HG03571 (cell line): ENCODE data around the gene USH1C.

Source experiments
- ATAC-seq: cut with Tn5 transposase; IDR thresholded peaks from one replicate; pipeline ENCODE4 v1.9.1; 2021; ENCODE audit not compliant: unreplicated experiment

USH1C gene

DNA sequence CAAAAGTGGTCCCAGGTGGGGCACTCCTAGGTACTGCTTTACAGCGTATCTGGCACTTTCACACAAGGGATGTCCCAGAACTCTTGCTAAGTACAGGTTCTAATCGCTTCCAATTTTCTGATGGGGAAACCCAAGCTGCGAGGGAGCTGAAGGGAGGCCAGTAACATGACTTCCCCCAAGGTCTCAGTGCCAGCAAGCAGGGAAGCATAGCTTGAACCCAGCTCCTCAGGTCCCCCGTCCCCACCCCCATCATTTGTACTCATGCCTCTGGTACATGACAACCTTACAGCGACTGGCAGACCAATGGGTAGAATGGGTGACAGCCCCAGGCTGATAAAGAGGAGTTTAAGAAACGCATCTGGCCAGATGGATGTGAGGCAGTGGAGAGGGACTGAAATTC, 66.9 kb downstream of the USH1C start:
- ATAC-seq = no peak

DNA sequence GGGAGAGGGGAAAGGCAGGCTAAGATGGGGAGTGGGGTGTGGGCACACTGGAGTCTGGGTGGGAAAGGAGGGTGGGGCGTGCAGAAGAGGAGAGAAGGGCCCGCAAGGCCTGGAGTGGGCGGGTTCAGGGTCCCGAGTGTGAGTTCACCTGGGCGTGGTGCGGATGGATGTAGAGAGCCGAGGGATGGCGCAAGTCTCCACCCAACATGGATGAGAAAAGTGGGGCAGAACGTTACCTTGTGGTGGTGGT, 67.2 kb downstream of the USH1C start:
- ATAC-seq = no peak

DNA sequence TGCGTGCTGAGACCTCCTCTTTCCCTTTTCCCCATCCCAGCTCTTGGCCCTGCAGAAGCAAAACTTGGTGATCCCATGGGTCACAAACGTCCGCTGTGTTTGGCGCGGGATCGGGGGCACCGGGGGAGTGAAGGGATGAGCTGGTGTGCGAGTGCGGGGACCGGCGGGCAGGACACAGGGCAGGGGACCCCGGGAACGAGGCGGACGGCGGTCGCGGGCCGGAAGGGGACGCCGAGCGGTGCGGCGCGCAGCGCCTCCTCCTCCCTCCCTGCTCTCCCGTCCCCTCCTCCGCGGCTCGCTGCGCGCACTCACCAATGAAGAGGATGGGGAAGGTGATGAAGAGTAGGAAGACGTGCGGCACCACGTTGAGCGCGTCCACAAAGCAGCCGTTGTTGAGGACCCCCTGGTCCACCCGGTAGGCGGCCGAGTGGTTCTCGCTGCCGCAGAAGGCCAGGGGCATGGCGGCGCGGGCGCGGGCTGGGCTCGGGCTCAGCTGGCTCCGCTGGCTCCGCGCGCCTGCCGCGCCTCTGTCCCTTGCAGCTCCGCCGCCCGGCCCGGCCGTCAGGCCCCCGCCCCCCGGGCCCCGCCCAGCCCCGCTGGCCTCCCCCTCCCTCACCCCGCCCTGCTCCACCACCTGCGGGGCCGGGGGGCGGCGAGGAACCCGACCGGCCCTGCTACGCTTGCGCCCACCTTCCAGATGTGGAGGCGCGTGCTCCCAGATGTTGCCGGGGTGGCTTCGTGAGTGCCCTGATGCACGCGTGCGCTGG, 67.7 kb downstream of the USH1C start, which contains the start of gene ABCC8:
TSS of gene ABCC8 (minus strand) at position 529 of the 767 bp plus-strand sequence. CDS start at position 460, 69 bp downstream.
- ATAC-seq = no peak

DNA sequence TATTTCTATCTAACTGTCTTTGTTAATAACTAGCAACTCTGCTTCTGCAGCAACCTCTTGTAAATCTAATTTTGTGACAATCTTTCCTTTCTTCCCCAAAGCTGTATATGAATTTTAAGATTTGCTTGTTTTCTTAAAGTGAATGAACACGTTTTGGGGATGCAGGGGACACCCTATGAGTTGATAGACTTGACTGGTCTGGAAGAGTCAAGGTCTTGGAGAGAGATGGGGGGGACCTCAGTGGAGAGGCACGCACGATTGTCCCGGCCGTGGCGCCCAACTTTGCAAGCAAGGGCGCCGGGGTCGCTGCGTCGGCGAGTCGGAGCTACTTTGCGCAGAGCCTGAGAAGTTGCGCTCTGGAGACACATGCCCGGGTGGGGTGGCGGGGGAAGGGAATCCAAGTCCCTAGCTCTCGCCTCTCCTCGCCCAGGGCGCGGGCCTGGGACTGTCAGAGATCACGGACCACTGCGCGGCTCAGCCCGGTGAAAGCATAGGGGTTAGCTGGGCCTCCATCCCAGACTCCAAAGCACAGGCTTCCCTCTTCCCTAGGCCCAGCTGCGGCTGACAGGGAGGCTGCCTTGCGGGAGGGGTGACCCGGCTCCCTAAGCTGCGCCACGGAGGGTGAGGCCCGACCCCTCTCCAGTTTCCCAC, 68.4 kb downstream of the USH1C start:
- no peak for ATAC-seq

DNA sequence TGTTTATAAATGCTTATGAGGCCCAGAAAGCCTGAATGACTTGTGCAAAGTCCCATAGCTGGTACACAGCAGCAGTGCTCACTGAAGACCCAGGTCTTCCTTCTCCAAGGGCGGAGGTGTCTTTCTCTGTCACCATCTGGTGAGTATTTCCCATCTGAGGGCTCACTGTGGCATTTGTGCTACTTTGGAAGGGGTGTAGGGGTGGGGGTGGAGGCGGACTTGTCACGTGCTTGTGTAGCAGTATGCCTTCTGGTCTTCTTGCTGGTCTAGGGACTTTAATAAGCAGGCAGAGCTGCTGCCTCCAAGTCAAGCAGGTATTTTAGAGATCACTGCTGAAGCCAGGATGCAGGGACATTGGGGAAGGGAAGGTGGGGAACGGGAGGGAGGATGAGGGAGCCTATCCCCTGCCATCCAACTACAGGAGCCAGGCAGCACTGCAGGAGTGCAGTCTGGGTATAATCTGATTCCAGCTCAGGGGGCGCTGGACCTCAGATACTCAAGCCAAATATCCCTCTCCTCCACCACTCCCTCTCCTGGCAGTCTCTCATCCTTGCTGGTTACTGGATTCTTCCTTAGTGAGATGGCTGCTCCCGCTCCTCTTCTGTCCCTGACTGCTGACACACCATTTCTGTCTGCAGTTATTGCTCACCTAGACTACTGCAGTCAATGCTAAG, 71.0 kb downstream of the USH1C start:
- ATAC-seq = no peak

DNA sequence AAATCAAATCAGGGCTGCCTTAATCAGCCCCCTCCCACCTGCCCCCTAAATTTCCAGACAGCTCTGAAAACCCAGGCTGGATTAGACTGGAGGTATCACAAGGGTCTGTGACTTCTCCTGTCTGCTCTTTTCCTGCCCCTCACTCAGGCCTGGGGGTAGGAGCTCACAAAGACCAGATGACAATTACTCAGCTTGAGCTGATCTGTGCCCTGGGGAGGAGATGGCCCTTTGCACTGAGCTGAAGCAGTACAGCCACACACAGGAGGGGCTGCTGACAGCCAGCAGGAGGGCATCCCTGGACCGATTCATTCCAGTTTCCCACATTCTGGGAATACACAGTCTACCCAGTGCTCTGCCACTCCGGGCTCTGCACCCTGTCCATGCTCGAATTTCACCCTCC, 71.7 kb downstream of the USH1C start:
- no peak for ATAC-seq

DNA sequence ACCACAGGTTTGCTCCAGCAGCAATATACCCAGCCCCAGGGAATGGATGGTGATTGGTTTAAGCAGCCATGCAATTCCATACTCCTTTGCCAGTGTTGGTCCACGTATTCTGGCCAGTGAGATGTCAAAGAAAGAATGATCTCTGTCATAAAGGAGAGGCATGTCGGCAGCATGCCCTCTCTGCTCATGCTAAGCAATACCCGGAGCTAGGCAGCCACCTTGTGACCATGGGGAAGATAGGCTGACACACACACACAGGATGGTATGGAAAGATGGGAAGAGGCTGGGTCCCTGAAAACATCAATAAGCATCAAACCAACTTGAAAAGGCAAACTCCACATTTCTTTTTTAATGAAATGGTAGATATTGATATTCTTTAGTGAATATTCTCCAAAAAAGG, 72.7 kb downstream of the USH1C start:
- no peak for ATAC-seq

DNA sequence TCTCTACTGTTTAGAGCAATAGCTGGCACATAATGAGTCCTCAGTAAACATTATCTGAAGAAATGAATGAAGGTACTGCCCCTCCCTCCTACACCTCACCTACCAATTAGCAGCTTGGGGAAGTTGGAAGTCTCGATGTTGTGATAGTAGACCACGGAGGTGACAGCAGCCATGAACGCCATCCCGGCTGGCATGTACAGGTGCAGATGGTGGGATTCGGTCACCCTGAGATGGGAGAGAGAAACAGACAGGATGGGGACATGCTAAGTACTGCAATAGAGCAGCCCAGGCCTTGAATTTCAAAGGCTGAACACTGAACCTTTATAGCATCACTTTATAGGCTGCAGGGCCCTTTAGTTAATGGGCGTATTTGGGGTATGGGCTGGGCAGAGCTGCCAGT, 74.2 kb downstream of the USH1C start:
- no peak for ATAC-seq

DNA sequence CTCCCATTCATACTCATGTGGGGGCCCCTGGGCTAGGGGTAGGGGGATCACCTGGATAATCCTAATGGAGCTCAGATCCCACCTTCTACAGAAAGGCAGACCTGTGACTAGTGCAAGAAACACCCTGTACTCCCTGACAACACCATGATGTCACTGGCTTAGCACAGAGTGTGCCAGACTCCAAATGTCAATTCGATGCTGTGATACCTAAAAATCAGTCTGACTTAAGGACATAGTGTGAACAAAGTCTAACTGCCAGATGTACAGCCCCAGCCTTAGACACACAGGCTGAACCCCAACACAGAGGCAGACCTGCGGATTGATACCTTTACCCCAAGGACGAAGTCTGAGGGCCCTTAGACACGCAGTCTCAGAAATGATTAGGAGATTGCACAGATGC, 76.1 kb downstream of the USH1C start:
- ATAC-seq = no peak

DNA sequence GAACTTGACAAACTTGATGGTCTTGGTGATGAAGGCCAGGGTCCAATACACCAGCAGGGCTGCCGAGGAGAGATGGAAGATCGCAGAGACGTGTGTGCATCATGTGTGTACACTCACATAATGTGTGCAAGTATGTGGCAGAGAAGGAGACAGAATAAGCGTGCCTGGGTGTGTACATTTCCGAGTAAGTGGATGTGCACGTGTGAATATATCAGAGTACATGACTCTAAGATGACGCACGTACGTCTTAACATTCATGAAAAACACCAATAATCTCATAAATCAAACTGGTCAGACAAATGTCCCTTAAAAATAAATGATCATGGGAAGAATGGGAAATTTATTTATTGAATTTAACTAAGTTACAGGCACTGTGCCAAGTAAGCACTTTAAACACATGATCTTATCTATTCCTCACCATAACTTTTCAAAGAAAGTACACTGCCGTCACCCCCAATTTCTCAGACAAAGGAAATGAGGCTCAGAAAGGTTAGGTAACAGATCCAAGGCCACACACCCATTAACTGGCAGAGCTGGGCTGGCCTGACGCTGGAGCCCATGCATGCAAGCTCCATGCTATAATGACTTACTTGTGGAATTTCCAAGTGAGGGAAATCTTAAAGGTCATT, 80.6 kb downstream of the USH1C start:
- ATAC-seq = no peak

DNA sequence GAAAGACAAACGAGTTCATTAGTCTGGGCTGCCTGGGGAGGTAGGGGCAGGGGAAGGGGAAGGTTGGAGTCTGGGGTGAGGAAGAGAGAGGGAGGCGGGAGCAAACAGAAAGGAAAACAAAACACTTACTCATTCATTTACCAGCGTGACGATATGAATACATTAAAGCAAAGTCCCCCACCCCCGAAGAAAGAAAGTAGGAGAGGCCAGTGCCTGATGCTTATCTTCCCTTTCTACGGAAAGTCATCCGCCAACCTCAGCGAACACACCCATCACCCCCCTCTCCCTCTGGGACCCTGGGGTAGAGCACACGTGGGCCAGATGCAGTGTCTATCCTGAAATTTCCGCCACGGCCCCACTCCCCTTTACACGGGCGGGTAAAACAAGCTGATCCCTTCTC, 81.3 kb downstream of the USH1C start:
- ATAC-seq = no peak

DNA sequence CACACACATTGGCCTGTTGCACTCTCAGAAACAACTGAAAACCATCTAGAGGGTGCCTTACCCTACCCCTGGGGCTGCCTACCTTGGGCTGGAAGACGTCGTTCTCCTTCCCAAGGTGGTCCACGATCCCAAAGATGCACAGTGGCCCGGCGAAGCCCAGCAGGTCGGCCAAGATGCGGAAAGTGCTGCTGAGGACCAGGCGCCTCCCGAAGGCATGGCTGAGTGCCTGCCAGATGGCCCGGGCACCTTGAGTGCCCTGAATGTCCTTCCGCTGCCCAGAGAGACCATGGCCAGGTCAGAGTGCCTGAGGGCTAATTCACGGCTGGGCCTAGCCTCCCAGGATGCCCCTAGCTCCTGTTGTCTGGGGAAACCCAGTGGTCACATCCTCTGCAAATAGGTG, 83.8 kb downstream of the USH1C start:
- no peak for ATAC-seq

DNA sequence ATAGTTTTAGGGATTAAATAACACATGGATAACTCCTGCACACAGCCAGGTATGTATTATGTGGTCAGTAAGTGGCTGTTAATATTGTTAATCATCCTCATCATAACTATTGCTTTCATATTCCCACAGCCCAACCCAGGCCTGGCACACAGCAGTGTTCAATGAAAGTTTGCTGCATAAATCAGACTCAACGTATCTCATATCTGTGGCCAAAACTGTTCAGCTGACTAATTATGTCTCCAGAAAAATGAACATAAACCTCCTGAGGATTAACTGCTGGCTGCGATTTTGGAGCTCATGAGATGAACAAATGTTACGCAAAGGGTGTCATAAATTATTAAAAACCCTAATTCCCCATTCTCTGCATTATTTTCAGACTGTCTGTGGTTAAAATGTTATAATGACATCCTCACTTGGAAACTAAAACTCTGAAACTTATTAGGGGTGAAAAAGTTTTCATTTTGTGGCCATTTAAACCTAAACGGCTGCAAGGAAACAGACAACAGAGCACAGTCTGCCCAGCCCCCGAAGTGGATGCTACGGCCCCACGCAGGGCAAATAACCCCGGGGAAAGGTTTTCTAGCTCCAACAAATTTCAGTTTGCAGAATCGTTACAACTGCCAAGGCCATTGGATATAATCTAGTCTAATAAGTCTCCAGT, 84.8 kb downstream of the USH1C start:
- no peak for ATAC-seq

DNA sequence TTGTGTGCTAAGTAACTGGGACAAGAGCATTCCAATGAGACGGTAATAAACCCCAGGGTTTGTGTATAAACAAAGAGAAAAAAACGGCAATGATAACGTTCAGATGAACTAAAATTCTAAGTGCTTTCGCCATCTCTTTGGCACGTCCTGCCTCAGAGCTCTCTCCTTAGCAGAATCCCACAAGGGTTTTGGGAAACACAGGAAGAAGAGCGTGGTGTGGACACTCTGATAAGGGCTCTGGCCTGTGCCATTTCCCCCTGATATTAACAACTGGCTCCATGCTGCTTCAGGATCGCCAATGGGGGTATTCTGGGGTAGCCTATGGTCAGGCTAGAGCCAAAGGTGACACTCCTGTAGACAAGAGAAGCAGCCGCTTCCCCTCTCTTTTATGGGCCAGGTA, 85.9 kb downstream of the USH1C start:
- ATAC-seq = no peak

DNA sequence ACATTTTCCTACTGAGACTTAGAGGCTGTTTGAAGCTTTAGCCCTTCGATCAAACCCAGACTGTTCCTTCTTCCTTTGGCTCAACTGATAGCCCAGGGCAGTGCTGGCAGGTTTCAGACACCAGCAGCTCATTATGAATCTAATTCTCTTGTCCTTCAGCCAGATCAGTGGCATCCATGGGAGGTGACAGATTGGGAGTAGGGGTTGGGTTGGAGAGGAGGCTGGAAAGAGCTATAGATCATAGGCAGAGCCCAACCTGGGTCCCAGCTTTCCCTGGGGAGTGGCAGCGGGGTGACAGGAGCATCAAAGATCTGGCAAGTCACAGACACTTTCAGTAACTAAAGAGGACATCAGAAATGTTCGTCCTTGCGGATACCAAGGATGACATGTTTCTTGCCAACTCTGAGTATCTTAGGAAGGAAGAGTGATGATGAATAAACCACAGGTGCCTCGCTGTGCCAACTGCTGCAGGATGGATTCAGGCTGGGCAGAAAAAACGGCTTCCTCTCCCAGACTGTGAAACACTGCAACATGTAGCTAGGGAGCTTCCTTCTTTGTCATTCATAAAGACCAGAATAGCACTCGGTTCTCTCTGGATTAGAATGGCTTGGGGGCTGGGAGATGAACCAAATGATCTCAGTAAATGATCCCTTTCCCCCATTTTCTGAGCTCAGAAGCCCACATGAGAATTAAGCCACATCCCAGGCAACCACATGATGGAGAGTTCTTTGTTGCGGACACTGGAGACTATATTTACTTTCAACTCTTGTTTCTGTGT, 86.6 kb downstream of the USH1C start:
- no peak for ATAC-seq

DNA sequence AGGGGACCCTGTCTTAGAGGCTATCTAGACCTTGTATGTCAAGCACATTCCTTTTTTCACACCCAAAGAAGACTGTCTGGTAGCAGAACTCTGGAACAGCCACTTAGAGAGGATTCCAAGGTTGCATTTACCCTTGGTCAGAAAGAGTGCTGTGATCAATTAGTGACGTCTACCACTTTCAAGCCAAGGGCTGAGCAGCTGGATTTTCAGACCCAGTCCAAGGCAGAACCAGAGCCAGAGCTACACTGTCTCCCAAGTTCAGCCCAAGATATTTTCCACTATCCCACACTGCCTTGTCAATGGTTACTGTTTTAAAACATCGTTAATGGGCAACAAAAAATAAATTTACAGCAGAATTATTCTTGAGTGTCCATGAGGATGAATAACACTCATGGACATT, 91.5 kb downstream of the USH1C start:
- no peak for ATAC-seq

DNA sequence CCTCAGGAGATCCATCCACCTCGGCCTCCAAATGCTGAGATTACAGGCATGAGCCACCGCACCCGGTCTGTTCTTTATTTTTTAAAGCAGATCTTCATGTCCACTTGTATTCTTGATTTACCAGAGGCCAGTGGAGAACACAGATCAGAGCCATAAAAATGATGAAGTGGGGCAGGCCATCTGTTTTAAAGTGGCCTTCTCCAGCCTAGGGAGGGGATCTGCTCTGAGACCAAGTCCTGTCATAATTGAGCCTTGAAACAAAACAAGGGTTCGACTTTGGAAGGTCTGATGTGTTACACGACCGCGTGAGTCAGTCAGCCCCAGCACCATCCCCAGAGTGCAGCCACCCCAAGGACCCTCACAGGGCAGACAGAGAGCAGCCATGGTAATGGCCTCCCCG, 95.1 kb downstream of the USH1C start:
- ATAC-seq = no peak

DNA sequence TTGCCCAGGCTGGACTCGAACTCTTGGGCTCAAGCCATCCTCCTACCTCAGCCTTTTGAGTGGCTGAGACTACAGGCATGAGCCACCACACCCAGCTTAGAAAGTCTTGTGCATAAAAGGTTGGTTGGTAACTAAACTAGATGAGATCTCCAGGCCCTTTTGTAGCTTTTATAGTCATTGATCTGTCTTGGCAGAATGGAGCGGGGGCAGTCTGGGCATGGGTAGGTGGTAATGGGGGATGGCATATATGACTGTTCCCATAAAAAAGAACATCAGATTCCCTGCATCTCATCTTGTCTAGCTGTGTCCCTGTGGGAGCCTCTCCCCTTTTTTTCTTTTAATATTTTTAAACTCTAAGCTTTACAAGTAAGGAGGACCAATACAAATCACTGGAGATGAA, 97.7 kb downstream of the USH1C start:
- no peak for ATAC-seq

DNA sequence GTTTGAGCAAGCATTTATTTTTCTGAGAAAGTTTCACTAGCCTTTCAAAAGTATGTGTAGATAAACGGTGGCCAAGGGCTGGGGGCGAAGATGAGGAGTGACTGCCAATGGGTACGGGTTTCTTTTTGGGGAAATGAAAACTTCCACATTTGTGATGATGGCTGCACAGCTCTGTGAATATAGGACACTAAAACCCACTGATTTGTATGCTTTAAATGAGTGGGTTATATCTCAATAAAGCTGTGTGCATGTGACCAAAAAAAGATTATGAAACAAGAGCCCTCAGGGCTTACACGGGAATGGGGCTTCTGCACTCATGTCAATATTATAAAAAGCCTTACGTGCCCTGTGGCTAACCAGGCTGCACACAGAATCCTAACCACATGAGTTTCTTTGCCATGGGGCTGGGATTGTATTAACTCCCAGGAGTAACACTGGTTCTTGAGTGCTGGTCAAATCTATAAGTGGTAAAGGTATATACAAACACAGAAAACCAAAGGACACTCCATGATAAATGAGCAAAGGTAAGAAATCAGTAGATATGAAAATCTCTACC, 98.9 kb downstream of the USH1C start:
- no peak for ATAC-seq

DNA sequence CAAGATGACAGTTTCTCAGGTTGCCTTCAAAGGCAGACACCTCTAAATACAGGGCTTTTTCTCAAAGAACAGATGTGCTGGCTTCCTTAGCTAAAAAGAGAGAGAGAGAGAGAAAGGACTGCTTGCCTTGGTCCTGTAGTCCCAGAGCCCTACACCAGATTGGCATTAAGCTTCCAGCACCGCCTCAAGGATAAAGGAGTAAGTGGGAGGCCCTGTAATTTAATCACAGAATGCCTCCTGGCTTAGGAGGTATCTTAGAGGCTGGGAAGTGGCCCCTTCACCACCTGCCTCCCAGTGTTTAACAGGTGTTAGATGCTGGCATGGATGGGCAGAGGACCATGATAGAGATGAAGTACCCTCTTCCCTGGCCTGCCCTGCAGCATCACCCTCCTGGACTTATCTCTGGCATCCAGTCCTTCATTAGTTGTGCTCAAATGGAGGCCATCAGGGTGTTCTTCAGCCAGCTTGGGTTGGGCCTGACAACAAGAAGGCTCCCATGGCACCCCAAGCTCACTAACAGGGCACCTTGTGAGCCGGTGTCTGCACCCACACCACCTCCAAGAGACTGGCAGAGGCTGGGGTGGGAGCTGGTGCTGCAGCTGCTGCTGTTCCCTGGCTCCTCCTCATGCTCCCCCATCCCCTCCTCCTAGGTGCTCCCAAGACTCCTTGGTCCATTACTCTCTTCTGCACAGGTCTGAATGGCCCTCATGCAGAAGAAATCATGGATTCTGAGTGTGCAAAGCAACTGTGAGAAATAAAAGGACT, 100.1 kb downstream of the USH1C start:
- ATAC-seq = no peak
